GM12864 (cell line): ENCODE data around the gene PIGT.

Experiments
- DNase-seq: peaks from one replicate; pipeline ENCODE4 v3.0.0-alpha.2; 2011; ENCODE audit warnings: low read depth
- H3K4me3 ChIP-seq: 2 replicates; pipeline ENCODE4 v1.5.1; 2011; ENCODE audit warnings: mild to moderate bottlenecking, low read depth, low read length, control low read depth
- TF ChIP-seq, protein P1 (sequence below): IDR thresholded peaks from 2 replicates; pipeline ENCODE4 v1.5.1; 2011; ENCODE audit warnings: low read depth, mild to moderate bottlenecking, moderate library complexity, low read length, control low read depth, inconsistent platforms; ENCODE audit errors: missing control alignments

PIGT gene

DNA sequence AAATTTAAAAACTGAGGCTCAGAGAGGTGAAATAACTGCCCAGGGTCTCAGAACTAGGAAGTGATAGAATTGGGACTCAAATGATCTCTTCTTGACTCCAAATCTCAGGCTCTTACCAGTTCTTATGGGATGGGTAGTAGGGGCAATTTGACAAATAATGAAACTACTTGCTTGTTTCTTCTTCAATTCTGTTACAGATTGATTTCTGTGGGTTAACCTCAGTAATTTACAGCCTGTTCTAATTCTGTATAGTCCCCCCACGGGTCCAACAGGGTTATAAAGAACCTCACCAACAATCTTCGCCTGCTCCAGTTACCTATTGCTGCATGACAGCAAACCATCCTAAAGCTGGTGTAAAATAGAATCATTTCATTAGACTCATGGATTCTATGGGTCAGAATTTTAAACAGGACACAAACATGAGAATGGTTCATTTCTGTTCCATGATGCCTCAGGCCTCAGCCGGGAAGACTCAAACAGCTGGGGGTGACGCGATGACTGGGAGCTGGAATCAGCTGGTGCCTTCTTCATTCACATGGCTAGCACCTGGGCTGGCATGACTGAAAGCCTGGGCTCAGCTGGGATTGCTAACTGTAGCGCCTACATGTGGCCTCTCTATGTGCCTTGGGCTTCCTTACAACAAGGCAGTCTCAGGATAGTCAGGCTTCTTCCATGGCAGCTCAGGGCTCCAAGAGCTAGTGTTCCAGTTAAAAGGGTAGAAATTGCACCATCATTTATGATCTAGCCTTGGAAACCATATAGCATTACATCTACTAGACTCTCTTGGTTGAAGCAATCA is 47.0 kb downstream of the PIGT start:
- TF ChIP-seq, protein P1, sequence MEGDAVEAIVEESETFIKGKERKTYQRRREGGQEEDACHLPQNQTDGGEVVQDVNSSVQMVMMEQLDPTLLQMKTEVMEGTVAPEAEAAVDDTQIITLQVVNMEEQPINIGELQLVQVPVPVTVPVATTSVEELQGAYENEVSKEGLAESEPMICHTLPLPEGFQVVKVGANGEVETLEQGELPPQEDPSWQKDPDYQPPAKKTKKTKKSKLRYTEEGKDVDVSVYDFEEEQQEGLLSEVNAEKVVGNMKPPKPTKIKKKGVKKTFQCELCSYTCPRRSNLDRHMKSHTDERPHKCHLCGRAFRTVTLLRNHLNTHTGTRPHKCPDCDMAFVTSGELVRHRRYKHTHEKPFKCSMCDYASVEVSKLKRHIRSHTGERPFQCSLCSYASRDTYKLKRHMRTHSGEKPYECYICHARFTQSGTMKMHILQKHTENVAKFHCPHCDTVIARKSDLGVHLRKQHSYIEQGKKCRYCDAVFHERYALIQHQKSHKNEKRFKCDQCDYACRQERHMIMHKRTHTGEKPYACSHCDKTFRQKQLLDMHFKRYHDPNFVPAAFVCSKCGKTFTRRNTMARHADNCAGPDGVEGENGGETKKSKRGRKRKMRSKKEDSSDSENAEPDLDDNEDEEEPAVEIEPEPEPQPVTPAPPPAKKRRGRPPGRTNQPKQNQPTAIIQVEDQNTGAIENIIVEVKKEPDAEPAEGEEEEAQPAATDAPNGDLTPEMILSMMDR = no peak
- no peak for DNase-seq

DNA sequence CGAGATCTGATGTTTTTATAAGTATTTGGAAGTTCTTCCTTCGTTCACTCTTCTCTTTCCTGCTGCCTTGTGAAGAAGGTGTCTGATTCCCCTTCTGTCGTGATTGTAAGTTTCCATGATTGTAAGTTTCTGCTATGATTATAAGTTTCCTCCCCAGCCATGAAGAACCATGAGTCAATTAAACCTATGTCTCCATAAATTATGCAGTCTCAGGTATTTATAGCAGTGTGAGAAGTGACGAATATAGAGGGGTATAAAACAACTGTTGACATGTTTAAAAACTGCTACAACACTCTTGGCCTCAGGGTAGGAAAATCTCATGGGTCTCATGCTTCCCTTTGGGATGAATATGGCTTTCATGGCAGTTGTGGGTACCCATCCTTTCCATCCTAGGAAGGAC is 47.8 kb downstream of the PIGT start:
- TF ChIP-seq, protein P1 = no peak

More for the DNA sequence above, 47.0 kb downstream of the PIGT start:
- H3K4me3 ChIP-seq = no peak overlapping the region

DNA sequence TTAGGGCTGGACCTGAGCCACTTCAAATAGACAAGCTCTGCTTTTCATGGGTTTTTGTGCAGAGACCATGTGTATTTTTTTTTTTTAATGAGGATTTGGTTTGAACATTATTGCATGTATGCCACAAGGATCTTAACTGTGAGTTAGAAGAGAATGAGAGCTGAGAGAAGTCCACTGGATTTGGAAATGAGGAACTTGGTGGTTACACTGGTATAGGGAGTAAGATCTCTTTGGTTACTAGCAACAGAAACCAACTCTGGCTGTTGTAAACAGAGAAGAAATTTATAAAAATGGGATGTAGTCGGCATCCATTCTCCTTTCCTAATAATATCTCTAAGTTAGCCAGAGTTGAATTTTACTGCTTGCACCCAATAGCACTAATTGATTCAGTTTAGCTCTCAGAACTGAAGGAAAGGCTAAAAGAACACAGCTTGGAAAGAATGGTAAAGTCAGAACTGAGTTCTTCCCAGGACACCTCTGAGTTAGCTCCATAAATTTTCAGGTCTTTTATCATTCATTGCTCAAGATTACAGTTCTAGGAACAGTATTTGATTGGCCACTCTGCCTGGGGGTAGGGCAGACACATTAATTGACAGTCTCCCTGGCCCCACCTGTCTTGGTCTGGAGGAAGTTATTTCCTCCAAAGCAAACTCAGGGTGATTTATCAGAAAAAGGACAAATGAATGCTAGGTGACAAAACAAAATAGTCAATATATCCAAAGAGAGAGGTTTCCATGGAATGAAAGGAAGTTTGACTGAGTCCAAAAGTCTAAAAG is 49.7 kb downstream of the PIGT start:
- no peak overlapping the region for H3K4me3 ChIP-seq
- TF ChIP-seq, protein P1 = no peak
- no peak for DNase-seq

More for the DNA sequence above, 47.8 kb downstream of the PIGT start:
- DNase-seq = no peak
- no peak overlapping the region for H3K4me3 ChIP-seq

- TF ChIP-seq, protein P1 = no peak
- H3K4me3 ChIP-seq = no peak overlapping the region
- DNase-seq = no peak
Observed at GRCh38 chr20:45467172-45467571, 51.2 kb downstream of the PIGT start.

DNA sequence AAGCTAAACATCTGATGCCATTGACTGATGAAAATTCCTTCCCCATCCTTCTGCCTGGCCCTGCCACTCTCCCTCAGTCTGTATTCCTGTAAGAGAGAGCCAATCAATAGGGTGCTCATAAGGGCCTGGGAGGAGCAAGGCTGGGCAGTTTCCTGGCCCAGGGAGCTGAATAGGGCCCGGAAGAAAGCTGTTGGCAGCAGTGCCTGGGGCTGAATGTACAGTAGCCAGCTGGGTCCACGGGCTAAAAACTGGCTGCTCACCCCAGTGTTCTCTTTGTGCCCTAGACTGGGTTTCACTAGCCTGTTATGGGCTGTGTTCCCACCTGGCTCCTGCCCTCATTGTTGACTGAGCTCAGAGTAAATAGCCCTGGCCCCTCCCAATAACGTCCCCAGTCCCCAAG is 51.9 kb downstream of the PIGT start:
- no peak for DNase-seq
- TF ChIP-seq, protein P1 = no peak
- H3K4me3 ChIP-seq = no peak overlapping the region

GRCh38 chr20:45469336-45470261 is 53.7 kb downstream of the PIGT start, which contains the start of gene WFDC2:
WFDC2 (plus strand) TSS chr20:45469753; CDS start chr20:45469782, 29 bp downstream.
- TF ChIP-seq, protein P1 = no peak
- no peak for DNase-seq
- no peak within 1 kb of the TSS for H3K4me3 ChIP-seq
